CD14-positive monocyte (primary cell): Measurements from ENCODE around the gene ZNF846. TPM values are rescaled to one million over a fixed set of nuclear protein-coding genes. Genes with fewer than 3 reads are reported as not detected.

ENCODE experiments used
- DNase-seq, 3 donors: peaks; one replicate each; pipeline ENCODE4 v3.0.0-alpha.2; 2011 to 2022
- H2AFZ ChIP-seq: 2 replicates; pipeline ENCODE4 v1.6.0; 2012; ENCODE audit warnings: mild to moderate bottlenecking, low read depth, low read length, inconsistent platforms; ENCODE audit not compliant: insufficient read depth, poor library complexity, severe bottlenecking
- H3K27ac ChIP-seq, 2 donors: 1 replicate in 1 of 2; 2 replicates in 1 of 2; pipeline ENCODE4 v1.5.1; 2012 to 2013; ENCODE audit warnings: low read length in 2 of 2, control low read depth in 1 of 2, inconsistent platforms in 1 of 2, low read depth in 1 of 2, mild to moderate bottlenecking in 1 of 2
- H3K27me3 ChIP-seq, 2 donors: one replicate each; pipeline versions ENCODE4 v1.6.0 to v1.6.1; 2011 to 2013; ENCODE audit warnings: low read length in 2 of 2; ENCODE audit not compliant: control insufficient read depth in 2 of 2, insufficient read depth in 2 of 2
- H3K36me3 ChIP-seq, 2 donors: replicated peaks in 1 of 2; 1 replicate in 1 of 2; 2 replicates in 1 of 2; pipeline versions ENCODE4 v1.5.1 to v1.6.1; 2012 to 2013; ENCODE audit warnings: low read length in 2 of 2, control low read depth in 1 of 2, inconsistent platforms in 1 of 2, mild to moderate bottlenecking in 1 of 2; ENCODE audit not compliant: insufficient read depth in 2 of 2, control insufficient read depth in 1 of 2
- H3K4me1 ChIP-seq, 2 donors: 1 replicate in 1 of 2; 2 replicates in 1 of 2; pipeline versions ENCODE4 v1.5.1 to v1.6.1; 2012 to 2013; ENCODE audit warnings: low read length in 2 of 2, control low read depth in 1 of 2, inconsistent platforms in 1 of 2, mild to moderate bottlenecking in 1 of 2, moderate library complexity in 1 of 2; ENCODE audit not compliant: insufficient read depth in 2 of 2, control insufficient read depth in 1 of 2
- H3K4me2 ChIP-seq: replicated peaks from 2 replicates; pipeline ENCODE3; 2012; ENCODE audit warnings: low read length, moderate library complexity, mild to moderate bottlenecking; ENCODE audit not compliant: poor library complexity, severe bottlenecking; ENCODE audit errors: extremely low read depth
- H3K4me3 ChIP-seq, 3 experiments: fragments of 200-600 bp in 1 of 3; sonication (generic) in 1 of 3; replicated peaks in 1 of 3; 1 replicate in 2 of 3; 2 replicates in 1 of 3; pipeline ENCODE4 v1.5.1; 2011 to 2013; ENCODE audit warnings: low read length in 3 of 3, mild to moderate bottlenecking in 3 of 3, control low read depth in 2 of 3, low read depth in 2 of 3, inconsistent platforms in 1 of 3, moderate library complexity in 1 of 3
- H3K79me2 ChIP-seq: 2 replicates; pipeline ENCODE4 v1.6.0; 2012; ENCODE audit warnings: mild to moderate bottlenecking, control low read depth, inconsistent platforms, low read length, moderate library complexity; ENCODE audit not compliant: insufficient read depth
- H3K9ac ChIP-seq: 2 replicates; pipeline ENCODE4 v1.6.0; 2017; ENCODE audit warnings: low read length, mild to moderate bottlenecking; ENCODE audit not compliant: insufficient read depth, poor library complexity, severe bottlenecking
- H3K9me3 ChIP-seq, 2 donors: replicated peaks in 1 of 2; 1 replicate in 1 of 2; 2 replicates in 1 of 2; pipeline versions ENCODE4 v1.5.1 to v1.6.1; 2012 to 2013; ENCODE audit warnings: low read length in 2 of 2, control low read depth in 1 of 2; ENCODE audit not compliant: control insufficient read depth in 1 of 2, insufficient read depth in 1 of 2
- H4K20me1 ChIP-seq: 2 replicates; pipeline ENCODE4 v1.6.0; 2012; ENCODE audit warnings: mild to moderate bottlenecking, low read length, control low read depth, moderate library complexity; ENCODE audit not compliant: insufficient read depth
- H3K27ac Mint-ChIP-seq, 7 donors: one replicate each; pipeline ENCODE4 v1.8.0; 2020; ENCODE audit warnings: mild to moderate bottlenecking in 7 of 7, mixed read lengths in 7 of 7, moderate library complexity in 6 of 7, inconsistent platforms in 2 of 7
- H3K27me3 Mint-ChIP-seq, 3 donors: one replicate each; pipeline ENCODE4 v1.8.0; 2021 to 2022; ENCODE audit warnings: low read depth in 3 of 3, mild to moderate bottlenecking in 3 of 3, mixed read lengths in 3 of 3, moderate library complexity in 3 of 3, inconsistent platforms in 1 of 3
- H3K36me3 Mint-ChIP-seq, 2 donors: one replicate each; pipeline ENCODE4 v1.8.0; 2020; ENCODE audit warnings: mixed read lengths in 2 of 2, inconsistent platforms in 1 of 2, mild to moderate bottlenecking in 1 of 2
- H3K4me1 Mint-ChIP-seq: one replicate; pipeline ENCODE4 v1.8.0; 2020; ENCODE audit warnings: mild to moderate bottlenecking, mixed read lengths
- H3K4me3 Mint-ChIP-seq, 2 donors: one replicate each; pipeline ENCODE4 v1.8.0; 2020; ENCODE audit warnings: mild to moderate bottlenecking in 2 of 2, mixed read lengths in 2 of 2, moderate library complexity in 1 of 2
- H3K9me3 Mint-ChIP-seq, 7 donors: one replicate each; pipeline ENCODE4 v1.8.0; 2020 to 2022; ENCODE audit warnings: mixed read lengths in 7 of 7, mild to moderate bottlenecking in 6 of 7, moderate library complexity in 6 of 7, inconsistent platforms in 2 of 7
- CTCF ChIP-seq: fragments of 200-600 bp; IDR thresholded peaks from one replicate; pipeline ENCODE4 v1.8.0; 2022; ENCODE audit warnings: antibody characterized with exemption, mild to moderate bottlenecking
- WGBS: methylation state at CpG from one replicate; pipeline ENCODE4 v1.1.5; 2013; ENCODE audit warnings: missing lambda C conversion rate; ENCODE audit not compliant: insufficient coverage; 5-methylcytosine and 5-hydroxymethylcytosine counted together
- intact Hi-C, 2 donors: fragments of 100-400 bp; cut with micrococcal nuclease; formaldehyde crosslinking; loops; one replicate each; pipeline versions ENCODE4 v1.15.0 to v1.15.1; 2023
- polyA plus RNA-seq, 3 donors: library from polyadenylated mRNA; depleted of rRNA in 1 of 3; unstranded in 2 of 3; stranded (reverse) in 1 of 3; fragments of 300-500 nt in 2 of 3; fragments of >200 nt in 1 of 3; fragmentation: Illumina TruSeq in 2 of 3; gene quantifications; 1 replicate in 2 of 3; 2 replicates in 1 of 3; pipeline ENCODE4 v1.2.3, GENCODE V29; 2012 to 2021

The ZNF846 gene
- polyA plus RNA-seq, 3 donors, result 2.5 to 6.9 (median 6.5) TPM

DNA sequence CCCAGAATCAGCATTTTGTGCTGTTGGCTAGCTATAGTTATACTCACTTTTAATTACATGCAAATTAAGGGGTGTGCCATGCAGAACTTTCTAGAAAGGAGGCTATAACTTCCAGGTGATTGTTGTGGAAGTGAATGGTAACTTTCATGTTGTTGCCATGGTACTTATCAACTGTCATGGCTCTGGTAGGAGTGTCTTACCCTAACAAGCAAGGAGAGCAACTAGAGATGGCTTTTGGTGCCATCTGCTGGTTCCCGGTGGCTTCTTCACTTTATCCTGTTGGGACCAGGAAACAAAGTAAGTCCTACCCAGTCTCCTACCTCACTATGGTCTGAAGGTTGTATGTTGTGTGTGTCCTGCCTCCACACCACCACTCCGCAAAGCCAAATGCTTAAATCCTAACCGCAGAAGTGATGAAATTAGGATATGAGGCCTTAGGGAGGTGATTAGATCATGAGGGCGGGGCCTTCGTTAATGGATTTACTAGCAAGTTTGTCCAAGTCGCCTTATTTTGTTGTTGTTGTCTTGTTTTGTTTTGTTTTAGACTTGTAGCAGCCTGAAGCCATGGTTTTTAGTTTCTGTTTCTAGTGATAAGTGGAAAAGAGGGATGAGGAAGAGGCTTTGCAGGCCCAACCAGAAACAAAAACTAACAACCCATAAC, 27.7 kb upstream of the ZNF846 start:
- H3K27ac ChIP-seq, result peak overlapping the region in 1 of 2 donors; percentile 71
- H3K36me3 ChIP-seq, result no peaks in the 10 kb centered on the region

More for the DNA sequence above, 27.7 kb upstream of the ZNF846 start:
- H2AFZ ChIP-seq, result peak overlapping the region; percentile 75
- no peaks in the 10 kb centered on the region for H4K20me1 ChIP-seq
- DNase-seq, result peak; percentile 85 to 94 (median 86)
- peak overlapping the region; percentile 23 to 43 for H3K4me3 Mint-ChIP-seq
- H3K27me3 ChIP-seq, result no peaks in the 10 kb centered on the region
- H3K4me1 ChIP-seq, result peaks cover 28 to 37% of the 10 kb centered on the region in 2 donors
- peak; percentile 82 for TF ChIP-seq CTCF
- no peaks in the 10 kb centered on the region for H3K36me3 Mint-ChIP-seq
- H3K79me2 ChIP-seq, result no peaks in the 10 kb centered on the region
- H3K4me1 Mint-ChIP-seq, result peaks cover 34% of the 10 kb centered on the region
- no peak overlapping the region for H3K4me3 ChIP-seq
- H3K27ac Mint-ChIP-seq, result peak overlapping the region; percentile 9 to 91 (median 72)
- peak overlapping the region; percentile 32 for H3K4me2 ChIP-seq
- intact Hi-C loops, result loop anchor here (2.0 to 10.0 kb wide), 7 partner anchors 209 to 961 kb away; partner anchors contain the start of genes MBD3L1 (in 1 of the 2), ZNF317 (in 1 of the 2) and ZNF558 (in 1 of the 2)
- no peaks in the 10 kb centered on the region for H3K9me3 ChIP-seq
- WGBS, result 53% methylated on average over 3 of the region's 6 CpGs
- H3K9ac ChIP-seq, result no peak overlapping the region
- H3K9me3 Mint-ChIP-seq, result peaks cover 0 to 2% (median 0%) of the 10 kb centered on the region in 7 donors
- H3K27me3 Mint-ChIP-seq, result no peaks in the 10 kb centered on the region
